Left cardiac atrium (tissue), 4 donors: ENCODE data around the gene GUCA2A. TPM values are rescaled to one million over a fixed set of nuclear protein-coding genes. Genes with fewer than 3 reads are reported as not detected.

Source experiments
- ATAC-seq, 2 donors: fragments of 200-7000 bp; cut with Tn5 transposase; one replicate each; pipeline ENCODE4 v1.9.1; 2020; ENCODE audit warnings: mild to moderate bottlenecking in 2 of 2, moderate library complexity in 2 of 2
- DNase-seq: peaks from one replicate; pipeline ENCODE4 v3.0.0-alpha.2; 2020
- intact Hi-C, 2 donors: fragments of 100-400 bp; cut with DNase I; formaldehyde crosslinking; loops; one replicate each; pipeline versions ENCODE4 v1.14.1 to v1.15.1; 2022 to 2023
- total RNA-seq, 2 donors: library from RNA; stranded (reverse); fragmentation: NEBNext Ultra II Directional; extraction: Animal tissue kit (Norgen Biotek cat#: 25700); gene quantifications; one replicate each; pipeline ENCODE4 v1.2.1, GENCODE V29; 2021
- donor health status: DM: no; HTN: yes; CAD: no.
- donor health status: DM: no; HTN: yes; CAD: no; lungs with severe emphysema.
- donor health status: DM: yes; HTN: yes; CAD: no.
- donor health status: Dilated cardiomyopathy.

GUCA2A gene
- total RNA-seq, 2 donors from 2014 or later: not detected

- no peak for DNase-seq
- intact Hi-C loops: no loop called here
- no peak for ATAC-seq
Observed at GRCh38 chr1:42163536-42164503, 725 bp downstream of the GUCA2A start.

- intact Hi-C loops: no loop called here
Observed at GRCh38 chr1:42163114-42163513, 1.4 kb downstream of the GUCA2A start.

DNA sequence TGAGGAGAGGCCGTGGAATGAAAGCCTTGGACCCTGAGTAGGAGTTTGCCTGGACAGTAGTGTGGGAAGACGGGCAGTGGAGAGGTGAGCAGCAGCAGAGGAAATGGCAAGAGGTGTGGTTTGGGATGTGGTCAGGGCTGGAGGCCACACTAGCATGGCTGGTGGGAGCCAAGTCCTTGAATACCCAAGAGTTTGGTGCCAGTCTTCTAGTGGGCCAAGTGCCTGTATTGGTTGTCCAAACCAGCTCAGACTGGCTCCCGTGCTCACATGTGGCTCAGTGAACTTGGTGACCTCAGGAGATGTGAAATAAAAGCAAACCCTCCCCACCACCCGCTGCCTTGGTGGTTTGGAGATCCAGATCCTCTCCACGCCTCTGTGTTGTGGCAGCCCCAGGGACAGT, 2.4 kb downstream of the GUCA2A start:
- ATAC-seq: peak in 1 of 2 donors; percentile 28
- intact Hi-C loops: no loop called here
- DNase-seq: no peak

More at GRCh38 chr1:42163114-42163513, 1.4 kb downstream of the GUCA2A start:
- DNase-seq (no peak), ATAC-seq (no peak)

DNA sequence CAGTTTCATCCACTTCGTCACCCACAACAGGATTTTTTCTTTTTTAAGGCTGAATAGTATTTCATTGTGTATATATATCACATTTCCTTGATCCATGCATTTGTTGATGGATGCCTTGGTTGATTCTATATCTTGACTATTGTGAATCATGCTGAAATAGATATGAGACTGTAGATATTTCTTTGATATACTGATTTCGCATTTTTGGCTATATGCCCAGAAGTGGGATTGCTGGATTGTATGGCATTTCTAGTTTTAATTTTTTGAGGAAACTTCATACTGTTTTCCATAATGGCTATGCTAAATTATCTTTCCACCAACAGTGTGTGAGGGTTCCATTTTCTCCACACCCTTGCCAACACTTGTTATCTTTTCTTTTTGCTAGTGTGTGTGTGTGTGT, 6.4 kb downstream of the GUCA2A start:
- no peak for ATAC-seq
- intact Hi-C loops: no loop called here
- no peak for DNase-seq

- intact Hi-C loops: no loop called here
- DNase-seq: no peak
- no peak for ATAC-seq
Observed at GRCh38 chr1:42157667-42158066, 6.9 kb downstream of the GUCA2A start.

DNA sequence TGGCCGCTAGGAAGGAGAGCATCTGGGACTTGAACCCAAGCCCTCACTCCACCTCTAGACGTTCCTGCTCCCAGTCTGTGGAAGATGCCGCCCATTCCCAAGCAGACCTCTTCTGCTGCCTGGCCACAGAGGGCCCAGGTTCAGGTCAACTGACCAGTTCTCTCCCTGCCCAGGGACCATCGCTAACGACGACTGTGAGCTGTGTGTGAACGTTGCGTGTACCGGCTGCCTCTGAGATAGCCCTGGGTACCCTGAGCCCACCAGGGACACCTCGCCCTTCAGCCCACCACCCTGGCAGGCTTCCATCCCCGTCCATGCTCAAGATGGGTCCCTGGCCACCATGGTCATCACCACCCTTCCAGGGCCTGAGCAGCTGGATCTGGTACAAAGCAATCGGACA, 9.2 kb downstream of the GUCA2A start:
- intact Hi-C loops: no loop called here

GRCh38 chr1:42154685-42155084, 9.9 kb downstream of the GUCA2A start:
- intact Hi-C loops: no loop called here
- no peak for ATAC-seq
- DNase-seq: no peak

More for the DNA sequence above, 9.2 kb downstream of the GUCA2A start:
- DNase-seq (no peak), ATAC-seq (no peak)

- intact Hi-C loops: no loop called here
- ATAC-seq (no peak), DNase-seq (no peak)
Observed at GRCh38 chr1:42153624-42154023, 10.9 kb downstream of the GUCA2A start.

- intact Hi-C loops: no loop called here
- DNase-seq (no peak), ATAC-seq (no peak)
Observed at GRCh38 chr1:42152907-42153600, 11.5 kb downstream of the GUCA2A start, which contains the start of gene GUCA2B. Gene GUCA2B (plus strand): TSS chr1:42153410. CDS start chr1:42153451, 41 bp downstream.

DNA sequence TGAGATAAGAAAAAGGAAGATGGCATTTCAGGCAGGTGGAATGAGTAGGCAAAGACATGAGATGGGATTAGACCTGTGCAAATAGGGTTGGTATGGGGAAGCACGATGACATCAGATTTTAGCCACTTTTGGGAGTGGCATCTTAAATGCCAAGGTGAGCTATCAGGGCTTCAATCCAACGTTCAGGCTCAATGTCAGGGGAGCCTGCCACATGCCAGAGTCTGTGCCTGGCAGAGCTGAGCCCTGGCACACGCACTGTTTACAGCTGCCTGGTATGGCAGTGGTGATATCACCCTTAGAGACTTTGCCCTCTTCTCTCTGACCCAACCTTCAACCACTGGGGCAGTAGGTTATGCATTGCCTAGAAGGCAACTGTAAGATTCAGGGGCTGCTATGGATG, 12.4 kb downstream of the GUCA2A start:
- intact Hi-C loops: no loop called here
- DNase-seq: no peak
- ATAC-seq: peak; percentile 34 to 66

GRCh38 chr1:42150651-42151050, 13.9 kb downstream of the GUCA2A start:
- intact Hi-C loops: no loop called here
- DNase-seq (no peak), ATAC-seq (no peak)

- ATAC-seq (no peak), DNase-seq (no peak)
- intact Hi-C loops: loop anchor here in 1 of 2 donors (10.0 kb wide), 1 partner anchor 597 kb away; the partner anchor contains the start of gene CLDN19
Observed at GRCh38 chr1:42148166-42148565, 16.4 kb downstream of the GUCA2A start.

DNA sequence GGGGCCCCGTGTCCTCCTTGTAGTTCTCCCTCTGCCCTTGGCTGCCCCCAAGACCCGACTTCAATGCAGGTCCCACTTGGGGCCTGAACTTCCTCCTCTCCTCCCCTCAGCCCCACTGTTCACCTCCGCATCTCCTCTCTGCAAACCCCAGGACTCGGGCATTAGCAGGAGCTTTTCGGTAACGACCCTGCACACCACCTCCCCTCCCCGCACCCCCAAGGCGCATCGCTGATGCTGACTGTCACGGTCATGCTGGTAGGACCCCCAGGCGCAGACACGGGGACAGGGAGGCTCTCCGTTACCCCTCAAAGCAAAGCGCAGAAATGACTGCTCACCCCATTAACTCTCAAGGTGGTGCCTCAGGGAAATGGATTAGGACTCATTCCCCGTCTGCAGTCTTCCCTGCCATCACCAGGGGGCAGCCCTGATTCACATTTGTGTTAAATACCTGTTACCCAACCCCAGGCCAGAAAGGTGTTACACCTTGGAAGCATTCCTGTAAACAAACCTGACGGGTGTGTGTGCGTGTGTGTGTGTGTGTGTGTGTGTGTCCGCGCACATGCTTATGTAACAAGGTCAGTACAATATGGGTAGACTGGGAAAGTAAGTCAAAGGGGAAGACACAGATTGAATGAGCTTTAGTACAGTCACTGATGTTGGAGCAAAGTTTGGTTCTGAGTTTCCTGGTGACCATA, 17.8 kb downstream of the GUCA2A start:
- peak; percentile 64 to 81 for ATAC-seq
- intact Hi-C loops: loop anchor here in 1 of 2 donors (10.0 kb wide), 1 partner anchor 598 kb away; the partner anchor contains the start of gene CLDN19
- peak; percentile 58 for DNase-seq

- no peak for ATAC-seq
- no peak for DNase-seq
- intact Hi-C loops: loop anchor here in 1 of 2 donors (10.0 kb wide), 1 partner anchor 599 kb away; the partner anchor contains the start of gene CLDN19
Observed at GRCh38 chr1:42145764-42146625, 18.6 kb downstream of the GUCA2A start.

- DNase-seq (no peak), ATAC-seq (no peak)
- intact Hi-C loops: loop anchor here in 1 of 2 donors (10.0 kb wide), 1 partner anchor 599 kb away; the partner anchor contains the start of gene CLDN19
Observed at GRCh38 chr1:42145389-42145716, 19.2 kb downstream of the GUCA2A start.

GRCh38 chr1:42144711-42145388, 19.7 kb downstream of the GUCA2A start:
- ATAC-seq (no peak), DNase-seq (no peak)
- intact Hi-C loops: loop anchor here in 1 of 2 donors (10.0 kb wide), 1 partner anchor 600 kb away; the partner anchor contains the start of gene CLDN19

DNA sequence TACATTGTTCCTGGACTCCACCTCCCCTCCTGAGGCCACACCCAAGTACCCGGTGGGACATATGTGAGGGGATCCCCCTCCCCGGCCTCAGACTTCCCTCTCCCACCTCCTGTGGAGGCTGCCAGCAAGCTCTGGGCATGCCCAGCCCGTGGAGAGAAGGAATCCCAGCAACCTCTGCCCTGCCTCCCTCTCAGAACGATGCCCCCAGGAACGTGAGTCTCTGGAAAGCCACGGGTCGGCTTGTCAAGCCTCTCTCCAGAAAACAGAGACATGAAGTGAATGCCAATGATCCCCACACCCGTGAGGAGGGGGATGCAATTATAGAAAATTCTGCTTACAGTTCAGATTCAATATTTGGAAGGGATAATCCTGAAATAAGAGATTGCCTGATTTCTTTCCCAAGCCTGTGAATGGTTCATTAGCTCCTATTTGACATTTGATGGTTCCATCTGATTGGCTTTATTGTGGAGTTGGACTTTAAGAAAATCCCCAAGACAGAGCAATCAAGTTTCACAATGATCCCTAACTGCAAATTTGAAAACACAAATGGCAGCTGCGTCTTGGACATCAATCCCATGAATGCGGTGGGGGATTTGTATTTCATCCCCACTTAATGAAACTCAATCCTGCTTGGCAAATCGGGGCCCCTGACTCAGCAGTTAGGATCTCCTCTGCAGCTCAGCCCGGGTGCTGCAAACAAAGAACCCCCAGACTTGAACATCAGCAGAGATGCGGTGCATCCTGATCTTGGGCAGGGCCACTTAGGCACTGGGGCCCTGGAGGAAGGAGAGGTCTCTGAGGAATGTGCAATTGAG, 20.4 kb downstream of the GUCA2A start:
- no peak for ATAC-seq
- intact Hi-C loops: loop anchor here in 1 of 2 donors (10.0 kb wide), 1 partner anchor 601 kb away; the partner anchor contains the start of gene CLDN19
- no peak for DNase-seq
